ENCODE data around the gene SLC12A7. TPM values are rescaled to one million over a fixed set of nuclear protein-coding genes. Genes with fewer than 3 reads are reported as not detected.
"Not testable (repeated sequence)": the region's sequence is repeated elsewhere in the genome, so short reads cannot be mapped to it uniquely, and the experiment has no call there.

SLC12A7 gene
- 29.5 TPM for polyA plus RNA-seq (2013, experiment 1 of 2)
- 27.8 TPM for polyA plus RNA-seq (2013, experiment 2 of 2)

GRCh38 chr5:1111727-1112289 lies at the start of gene SLC12A7:
TSS of gene SLC12A7 (minus strand) at chr5:1112063. CDS start at chr5:1111991, 72 bp downstream.
- Histone ChIP-seq H3K4me3 (ENCODE audit: extremely low read depth, insufficient read depth, low read length, poor library complexity, severe bottlenecking) (peak within 1 kb of the TSS; percentile 64), H3K36me3 (ENCODE audit: control insufficient read depth, insufficient read depth, low read length) (no peaks in the 10 kb centered on the region), H3K27ac (ENCODE audit: low read depth, low read length, severe bottlenecking) (no peak within 1 kb of the TSS), H3K4me1 (ENCODE audit: control insufficient read depth, insufficient read depth, low read length, poor library complexity, severe bottlenecking) (no peaks in the 10 kb centered on the region), H3K9me3 (ENCODE audit: control insufficient read depth, low read length) (no peaks in the 10 kb centered on the region)
- WGBS, 2 experiments (ENCODE audit: insufficient coverage in 2 of 2) = 0 to 1% methylated on average over 49 to 64 of the region's 79 CpGs

GRCh38 chr5:1161108-1161832 lies 49.4 kb upstream of the SLC12A7 start:
- no peak overlapping the region for H3K4me3 ChIP-seq (ENCODE audit: extremely low read depth, insufficient read depth, low read length, poor library complexity, severe bottlenecking)
- WGBS, 2 experiments (ENCODE audit: insufficient coverage in 2 of 2) = 84 to 85% methylated on average over 23 of the region's 23 CpGs
- no peak overlapping the region for H3K27ac ChIP-seq (ENCODE audit: low read depth, low read length, severe bottlenecking)
- H3K9me3 ChIP-seq (ENCODE audit: control insufficient read depth, low read length) = peaks cover 4% of the 10 kb centered on the region
- H3K4me1 ChIP-seq (ENCODE audit: control insufficient read depth, insufficient read depth, low read length, poor library complexity, severe bottlenecking) = no peaks in the 10 kb centered on the region
- no peaks in the 10 kb centered on the region for H3K36me3 ChIP-seq (ENCODE audit: control insufficient read depth, insufficient read depth, low read length)

GRCh38 chr5:1159774-1160406 lies 48.0 kb upstream of the SLC12A7 start:
- H3K27ac ChIP-seq (ENCODE audit: low read depth, low read length, severe bottlenecking) = no peak overlapping the region
- WGBS, 2 experiments (ENCODE audit: insufficient coverage in 2 of 2) = 56 to 86% methylated on average over 4 of the region's 4 CpGs
- no peak overlapping the region for H3K4me3 ChIP-seq (ENCODE audit: extremely low read depth, insufficient read depth, low read length, poor library complexity, severe bottlenecking)
- H3K4me1 ChIP-seq (ENCODE audit: control insufficient read depth, insufficient read depth, low read length, poor library complexity, severe bottlenecking) = no peaks in the 10 kb centered on the region
- H3K9me3 ChIP-seq (ENCODE audit: control insufficient read depth, low read length) = peaks cover 4% of the 10 kb centered on the region
- H3K36me3 ChIP-seq (ENCODE audit: control insufficient read depth, insufficient read depth, low read length) = no peaks in the 10 kb centered on the region

- no peak overlapping the region for H3K27ac ChIP-seq (ENCODE audit: low read depth, low read length, severe bottlenecking)
- H3K4me1 ChIP-seq (ENCODE audit: control insufficient read depth, insufficient read depth, low read length, poor library complexity, severe bottlenecking) = no peaks in the 10 kb centered on the region
- H3K4me3 ChIP-seq (ENCODE audit: extremely low read depth, insufficient read depth, low read length, poor library complexity, severe bottlenecking) = no peak overlapping the region
- H3K9me3 ChIP-seq (ENCODE audit: control insufficient read depth, low read length) = peaks cover 4% of the 10 kb centered on the region
- no peaks in the 10 kb centered on the region for H3K36me3 ChIP-seq (ENCODE audit: control insufficient read depth, insufficient read depth, low read length)
- WGBS, 2 experiments (ENCODE audit: insufficient coverage in 2 of 2) = 87 to 88% methylated on average over 9 to 11 of the region's 11 CpGs
These were observed 47.4 kb upstream of the SLC12A7 start for GRCh38 chr5:1159341-1159675.

GRCh38 chr5:1158647-1159340 lies 46.9 kb upstream of the SLC12A7 start:
- H3K4me1 ChIP-seq (ENCODE audit: control insufficient read depth, insufficient read depth, low read length, poor library complexity, severe bottlenecking) = no peaks in the 10 kb centered on the region
- H3K9me3 ChIP-seq (ENCODE audit: control insufficient read depth, low read length) = peaks cover 4% of the 10 kb centered on the region
- H3K36me3 ChIP-seq (ENCODE audit: control insufficient read depth, insufficient read depth, low read length) = no peaks in the 10 kb centered on the region
- 81 to 83% methylated on average over 17 to 18 of the region's 20 CpGs for WGBS, 2 experiments (ENCODE audit: insufficient coverage in 2 of 2)
- no peak overlapping the region for H3K27ac ChIP-seq (ENCODE audit: low read depth, low read length, severe bottlenecking)
- H3K4me3 ChIP-seq (ENCODE audit: extremely low read depth, insufficient read depth, low read length, poor library complexity, severe bottlenecking) = no peak overlapping the region

- H3K27ac ChIP-seq (ENCODE audit: low read depth, low read length, severe bottlenecking); H3K36me3 ChIP-seq (ENCODE audit: control insufficient read depth, insufficient read depth, low read length); H3K4me3 ChIP-seq (ENCODE audit: extremely low read depth, insufficient read depth, low read length, poor library complexity, severe bottlenecking); H3K4me1 ChIP-seq (ENCODE audit: control insufficient read depth, insufficient read depth, low read length, poor library complexity, severe bottlenecking); H3K9me3 ChIP-seq (ENCODE audit: control insufficient read depth, low read length): not testable (repeated sequence)
- 83 to 88% methylated on average over 1 of the region's 2 CpGs for WGBS, 2 experiments (ENCODE audit: insufficient coverage in 2 of 2)
These were observed 45.7 kb upstream of the SLC12A7 start for GRCh38 chr5:1157461-1157986.

- Histone ChIP-seq H3K9me3 (ENCODE audit: control insufficient read depth, low read length) (peaks cover 4% of the 10 kb centered on the region), H3K4me3 (ENCODE audit: extremely low read depth, insufficient read depth, low read length, poor library complexity, severe bottlenecking) (no peak overlapping the region), H3K36me3 (ENCODE audit: control insufficient read depth, insufficient read depth, low read length) (no peaks in the 10 kb centered on the region), H3K4me1 (ENCODE audit: control insufficient read depth, insufficient read depth, low read length, poor library complexity, severe bottlenecking) (no peaks in the 10 kb centered on the region), H3K27ac (ENCODE audit: low read depth, low read length, severe bottlenecking) (no peak overlapping the region)
- 93 to 98% methylated on average over 10 of the region's 11 CpGs for WGBS, 2 experiments (ENCODE audit: insufficient coverage in 2 of 2)
These were observed 45.0 kb upstream of the SLC12A7 start for GRCh38 chr5:1156754-1157460.

- Histone ChIP-seq H3K9me3 (ENCODE audit: control insufficient read depth, low read length) (peaks cover 4% of the 10 kb centered on the region), H3K36me3 (ENCODE audit: control insufficient read depth, insufficient read depth, low read length) (no peaks in the 10 kb centered on the region), H3K27ac (ENCODE audit: low read depth, low read length, severe bottlenecking) (no peak overlapping the region), H3K4me3 (ENCODE audit: extremely low read depth, insufficient read depth, low read length, poor library complexity, severe bottlenecking) (peak overlapping the region; percentile 11), H3K4me1 (ENCODE audit: control insufficient read depth, insufficient read depth, low read length, poor library complexity, severe bottlenecking) (no peaks in the 10 kb centered on the region)
- 14 to 16% methylated on average over 43 to 44 of the region's 51 CpGs for WGBS, 2 experiments (ENCODE audit: insufficient coverage in 2 of 2)
These were observed 44.3 kb upstream of the SLC12A7 start for GRCh38 chr5:1156033-1156753.

- 1 to 4% methylated on average over 33 to 51 of the region's 98 CpGs for WGBS, 2 experiments (ENCODE audit: insufficient coverage in 2 of 2)
- H3K4me3 ChIP-seq (ENCODE audit: extremely low read depth, insufficient read depth, low read length, poor library complexity, severe bottlenecking) = peak overlapping the region; percentile 11
- no peak overlapping the region for H3K27ac ChIP-seq (ENCODE audit: low read depth, low read length, severe bottlenecking)
- no peaks in the 10 kb centered on the region for H3K36me3 ChIP-seq (ENCODE audit: control insufficient read depth, insufficient read depth, low read length)
- no peaks in the 10 kb centered on the region for H3K9me3 ChIP-seq (ENCODE audit: control insufficient read depth, low read length)
- H3K4me1 ChIP-seq (ENCODE audit: control insufficient read depth, insufficient read depth, low read length, poor library complexity, severe bottlenecking) = no peaks in the 10 kb centered on the region
These were observed 43.5 kb upstream of the SLC12A7 start for GRCh38 chr5:1155191-1156032.
